Neural progenitor cell (in vitro differentiated cells): Measurements from ENCODE around the gene RAPGEF5. TPM values are rescaled to one million over a fixed set of nuclear protein-coding genes. Genes with fewer than 3 reads are reported as not detected.
A peak's percentile ranks its signal among the peaks of the same experiment; 100 is the strongest.
"Not testable (repeated sequence)": the region's sequence is repeated elsewhere in the genome, so short reads cannot be mapped to it uniquely, and the experiment has no call there.

Experiments used
- DNase-seq: peaks from one replicate; pipeline ENCODE4 v3.0.0-alpha.2; 2016; ENCODE audit warnings: low spot score
- H2AFZ ChIP-seq: fragments of 200-600 bp; sonication (generic); replicated peaks from 2 replicates; pipeline ENCODE4 v1.6.1; 2016; ENCODE audit warnings: antibody characterized with exemption
- H3F3A ChIP-seq: fragments of 200-600 bp; sonication (generic); 2 replicates; pipeline ENCODE4 v1.6.1; 2016; ENCODE audit warnings: antibody characterized with exemption, low read depth
- H3K27ac ChIP-seq: fragments of 200-600 bp; sonication (generic); 2 replicates; pipeline ENCODE4 v1.5.1; 2016; ENCODE audit warnings: mild to moderate bottlenecking
- H3K27me3 ChIP-seq: fragments of 200-600 bp; sonication (generic); 2 replicates; pipeline ENCODE4 v1.6.1; 2016; ENCODE audit warnings: mild to moderate bottlenecking, moderate library complexity
- H3K36me3 ChIP-seq: fragments of 200-600 bp; sonication (generic); 2 replicates; pipeline ENCODE4 v1.5.1; 2016
- H3K4me1 ChIP-seq: fragments of 200-600 bp; sonication (generic); 2 replicates; pipeline ENCODE4 v1.6.1; 2016; ENCODE audit warnings: mixed run types
- H3K4me2 ChIP-seq: fragments of 200-600 bp; sonication (generic); 2 replicates; pipeline ENCODE4 v1.6.1; 2016
- H3K4me3 ChIP-seq: fragments of 200-600 bp; sonication (generic); 2 replicates; pipeline ENCODE4 v1.5.1; 2016
- H3K79me2 ChIP-seq: fragments of 200-600 bp; sonication (generic); 2 replicates; pipeline ENCODE4 v1.6.1; 2016; ENCODE audit warnings: low read depth
- H3K9ac ChIP-seq: fragments of 200-600 bp; sonication (generic); 2 replicates; pipeline ENCODE4 v1.6.1; 2016
- H3K9me3 ChIP-seq: fragments of 200-600 bp; sonication (generic); 2 replicates; pipeline ENCODE4 v1.5.1; 2016; ENCODE audit warnings: low read depth
- H4K20me1 ChIP-seq: fragments of 200-600 bp; sonication (generic); 2 replicates; pipeline ENCODE4 v1.6.1; 2016; ENCODE audit warnings: low read depth
- H3K27ac Mint-ChIP-seq: 3 replicates; pipeline ENCODE4 v1.8.0; 2021; ENCODE audit warnings: mixed read lengths
- H3K27me3 Mint-ChIP-seq: 2 replicates; pipeline ENCODE4 v1.8.0; 2022; ENCODE audit warnings: low read depth, mild to moderate bottlenecking, inconsistent platforms, moderate library complexity, mixed read lengths; ENCODE audit not compliant: insufficient read depth
- H3K36me3 Mint-ChIP-seq: 3 replicates; pipeline ENCODE4 v1.8.0; 2021; ENCODE audit warnings: mixed read lengths
- H3K4me1 Mint-ChIP-seq: 3 replicates; pipeline ENCODE4 v1.8.0; 2021; ENCODE audit warnings: mixed read lengths
- H3K4me3 Mint-ChIP-seq: 3 replicates; pipeline ENCODE4 v1.8.0; 2021; ENCODE audit warnings: mild to moderate bottlenecking, moderate library complexity, mixed read lengths
- H3K9me3 Mint-ChIP-seq: 3 replicates; pipeline ENCODE4 v1.8.0; 2020; ENCODE audit warnings: mixed read lengths
- CTCF ChIP-seq: fragments of 200-600 bp; sonication (generic); IDR thresholded peaks from 2 replicates; pipeline ENCODE4 v1.5.1; 2017; ENCODE audit warnings: antibody characterized with exemption, mild to moderate bottlenecking
- EZH2 ChIP-seq: fragments of 200-600 bp; sonication (generic); IDR thresholded peaks from 2 replicates; pipeline ENCODE4 v1.6.1; 2017; ENCODE audit warnings: antibody characterized with exemption, mild to moderate bottlenecking, moderate library complexity
- EZH2phosphoT487 ChIP-seq: fragments of 200-600 bp; sonication (generic); IDR thresholded peaks from 2 replicates; pipeline ENCODE4 v1.6.1; 2017; ENCODE audit warnings: antibody characterized with exemption
- total RNA-seq: library from RNA; depleted of rRNA; stranded (reverse); fragments of >200 nt; gene quantifications from 2 replicates; pipeline ENCODE4 v1.2.3, GENCODE V29; 2015; ENCODE audit warnings: low replicate concordance

The RAPGEF5 gene
- total RNA-seq, 1 donor from 2014 or later = 5.7 TPM

GRCh38 chr7:22082886-22083703 lies 273.9 kb downstream of the RAPGEF5 start:
- H3K9ac ChIP-seq = no peak overlapping the region
- peak overlapping the region; percentile 81 for H3K4me2 ChIP-seq
- H3K27me3 ChIP-seq = peaks cover 20% of the 10 kb centered on the region
- peaks cover 9% of the 10 kb centered on the region for H3K4me1 ChIP-seq
- peaks cover 13% of the 10 kb centered on the region for H3K9me3 Mint-ChIP-seq
- TF ChIP-seq EZH2 (peak; percentile 46), CTCF (peak; percentile 95), EZH2phosphoT487 (no peak)
- no peaks in the 10 kb centered on the region for H3K36me3 Mint-ChIP-seq
- peaks cover 11% of the 10 kb centered on the region for H3K4me1 Mint-ChIP-seq
- H3K27ac ChIP-seq = no peak overlapping the region
- H3K36me3 ChIP-seq = no peaks in the 10 kb centered on the region
- peak overlapping the region; percentile 52 for H3K4me3 ChIP-seq
- peak overlapping the region; percentile 82 for H3K27ac Mint-ChIP-seq
- no peaks in the 10 kb centered on the region for H3K79me2 ChIP-seq
- peaks cover 13% of the 10 kb centered on the region for H3K27me3 Mint-ChIP-seq
- H3K9me3 ChIP-seq = no peaks in the 10 kb centered on the region
- H2AFZ ChIP-seq = peak overlapping the region; percentile 74
- H3K4me3 Mint-ChIP-seq = peak overlapping the region; percentile 89
- no peaks in the 10 kb centered on the region for H4K20me1 ChIP-seq
- DNase-seq = peak; percentile 94
- peaks cover 10% of the 10 kb centered on the region for H3F3A ChIP-seq

GRCh38 chr7:22082553-22082885 lies 274.4 kb downstream of the RAPGEF5 start:
- H3K9ac ChIP-seq = no peak overlapping the region
- Mint-ChIP-seq H3K4me3 (peak overlapping the region; percentile 89), H3K9me3 (peaks cover 13% of the 10 kb centered on the region), H3K36me3 (no peaks in the 10 kb centered on the region), H3K27me3 (peaks cover 13% of the 10 kb centered on the region), H3K27ac (peak overlapping the region; percentile 13), H3K4me1 (peaks cover 11% of the 10 kb centered on the region)
- DNase-seq = no peak
- H3K4me2 ChIP-seq = peak overlapping the region; percentile 81
- no peak overlapping the region for H3K27ac ChIP-seq
- peak overlapping the region; percentile 74 for H2AFZ ChIP-seq
- peaks cover 9% of the 10 kb centered on the region for H3K4me1 ChIP-seq
- no peak for TF ChIP-seq EZH2
- TF ChIP-seq CTCF = no peak
- TF ChIP-seq EZH2phosphoT487 = no peak
- peak overlapping the region; percentile 52 for H3K4me3 ChIP-seq
- H3K36me3 ChIP-seq = no peaks in the 10 kb centered on the region
- peaks cover 20% of the 10 kb centered on the region for H3K27me3 ChIP-seq
- no peaks in the 10 kb centered on the region for H3K9me3 ChIP-seq
- no peaks in the 10 kb centered on the region for H3K79me2 ChIP-seq
- no peaks in the 10 kb centered on the region for H4K20me1 ChIP-seq
- H3F3A ChIP-seq = peaks cover 10% of the 10 kb centered on the region

- not testable (repeated sequence) for H3K79me2 ChIP-seq, H3K4me3 ChIP-seq, H3K9me3 ChIP-seq, H3K36me3 Mint-ChIP-seq, H3K27ac ChIP-seq, H3K36me3 ChIP-seq, H3K4me3 Mint-ChIP-seq, H3K9me3 Mint-ChIP-seq, H2AFZ ChIP-seq, H3K4me2 ChIP-seq, H4K20me1 ChIP-seq, DNase-seq, H3K27ac Mint-ChIP-seq, H3K4me1 ChIP-seq, H3F3A ChIP-seq, H3K9ac ChIP-seq
- peaks cover 13% of the 10 kb centered on the region for H3K27me3 Mint-ChIP-seq
- H3K27me3 ChIP-seq = peaks cover 20% of the 10 kb centered on the region
- H3K4me1 Mint-ChIP-seq = peaks cover 11% of the 10 kb centered on the region
Observed at GRCh38 chr7:22080219-22080618, 276.7 kb downstream of the RAPGEF5 start.

- DNase-seq, H4K20me1 ChIP-seq, H3K79me2 ChIP-seq, H3K36me3 ChIP-seq, H3K27ac ChIP-seq, H3K9me3 ChIP-seq, H3K4me3 ChIP-seq, H3K4me2 ChIP-seq, H3K36me3 Mint-ChIP-seq, H3F3A ChIP-seq, H3K27ac Mint-ChIP-seq, H3K4me3 Mint-ChIP-seq, H3K9me3 Mint-ChIP-seq, H3K4me1 ChIP-seq, H3K27me3 ChIP-seq, H2AFZ ChIP-seq, H3K9ac ChIP-seq: not testable (repeated sequence)
- peaks cover 10% of the 10 kb centered on the region for H3K4me1 Mint-ChIP-seq
- peaks cover 11% of the 10 kb centered on the region for H3K27me3 Mint-ChIP-seq
Observed at GRCh38 chr7:22078872-22079271, 278.1 kb downstream of the RAPGEF5 start.
